Colonic mucosa (tissue), 4 donors: Measurements from ENCODE around the gene FTO. TPM values are rescaled to one million over a fixed set of nuclear protein-coding genes. Genes with fewer than 3 reads are reported as not detected.

Source experiments
- DNase-seq: peaks from one replicate; pipeline ENCODE4 v3.0.0-alpha.2; 2020
- H3K27ac ChIP-seq: fragments of 200-600 bp; one replicate; pipeline ENCODE4 v1.8.0; 2021
- H3K27me3 ChIP-seq: fragments of 200-600 bp; one replicate; pipeline ENCODE4 v1.8.0; 2021
- H3K36me3 ChIP-seq: fragments of 200-600 bp; one replicate; pipeline ENCODE4 v1.8.0; 2021
- H3K4me1 ChIP-seq: fragments of 200-600 bp; one replicate; pipeline ENCODE4 v1.8.0; 2021; ENCODE audit warnings: mild to moderate bottlenecking
- H3K4me3 ChIP-seq: fragments of 200-600 bp; one replicate; pipeline ENCODE4 v1.8.0; 2021
- H3K9ac ChIP-seq, 2 donors: one replicate each; pipeline ENCODE4 v1.7.0; 2013; ENCODE audit warnings: control low read depth in 2 of 2, low read depth in 2 of 2, low read length in 2 of 2
- H3K9me3 ChIP-seq: fragments of 200-600 bp; one replicate; pipeline ENCODE4 v1.8.0; 2021
- CTCF ChIP-seq: fragments of 200-600 bp; IDR thresholded peaks from one replicate; pipeline ENCODE4 v1.8.0; 2022; ENCODE audit warnings: antibody characterized with exemption, mild to moderate bottlenecking
- intact Hi-C: fragments of 100-400 bp; cut with DNase I; formaldehyde crosslinking; loops from one replicate; pipeline ENCODE4 v1.14.1; 2022
- total RNA-seq, 2 donors: library from RNA; stranded (reverse); fragmentation: NEBNext Ultra II Directional in 1 of 2; extraction: Animal tissue kit (Norgen Biotek cat#: 25700) in 1 of 2; gene quantifications; one replicate each; pipeline ENCODE4 v1.2.1, GENCODE V29; 2021
- donor health status: healthy.
- donor health status: DM: no; HTN: no; CAD: no.
- donor health status: DM: no; HTN: no; CAD: no.

FTO gene
- total RNA-seq, 2 donors from 2014 or later = 38.3 to 39.2 TPM

- Histone ChIP-seq H3K4me3 (no peak overlapping the region), H3K4me1 (no peaks in the 10 kb centered on the region), H3K36me3 (no peaks in the 10 kb centered on the region), H3K9me3 (no peaks in the 10 kb centered on the region), H3K9ac (no peak overlapping the region), H3K27me3 (no peaks in the 10 kb centered on the region), H3K27ac (no peak overlapping the region)
- no peak for TF ChIP-seq CTCF
- DNase-seq = no peak
- intact Hi-C loops = no loop called here
Observed at GRCh38 chr16:54052271-54052670, 348.3 kb downstream of the FTO start.

GRCh38 chr16:54053891-54054820, 350.2 kb downstream of the FTO start:
- intact Hi-C loops = no loop called here
- no peak for TF ChIP-seq CTCF
- Histone ChIP-seq H3K27ac (no peak overlapping the region), H3K4me3 (no peak overlapping the region), H3K9me3 (no peaks in the 10 kb centered on the region), H3K36me3 (no peaks in the 10 kb centered on the region), H3K9ac (no peak overlapping the region), H3K27me3 (no peaks in the 10 kb centered on the region), H3K4me1 (no peaks in the 10 kb centered on the region)
- no peak for DNase-seq

- H3K4me3 ChIP-seq = no peak overlapping the region
- no peak overlapping the region for H3K27ac ChIP-seq
- TF ChIP-seq CTCF = no peak
- no peak overlapping the region for H3K9ac ChIP-seq
- intact Hi-C loops = no loop called here
- H3K9me3 ChIP-seq = no peaks in the 10 kb centered on the region
- no peaks in the 10 kb centered on the region for H3K27me3 ChIP-seq
- H3K4me1 ChIP-seq = no peaks in the 10 kb centered on the region
- DNase-seq = no peak
- H3K36me3 ChIP-seq = no peaks in the 10 kb centered on the region
Observed at GRCh38 chr16:54055191-54055590, 351.2 kb downstream of the FTO start.

GRCh38 chr16:54055864-54056263, 351.9 kb downstream of the FTO start:
- Histone ChIP-seq H3K9ac (no peak overlapping the region), H3K4me3 (no peak overlapping the region), H3K9me3 (no peaks in the 10 kb centered on the region), H3K27me3 (no peaks in the 10 kb centered on the region), H3K27ac (no peak overlapping the region), H3K36me3 (no peaks in the 10 kb centered on the region), H3K4me1 (no peaks in the 10 kb centered on the region)
- no peak for TF ChIP-seq CTCF
- intact Hi-C loops = no loop called here
- DNase-seq = no peak

- no peak for TF ChIP-seq CTCF
- Histone ChIP-seq H3K36me3 (no peaks in the 10 kb centered on the region), H3K4me3 (no peak overlapping the region), H3K27ac (no peak overlapping the region), H3K27me3 (no peaks in the 10 kb centered on the region), H3K9ac (no peak overlapping the region), H3K4me1 (no peaks in the 10 kb centered on the region), H3K9me3 (no peaks in the 10 kb centered on the region)
- DNase-seq = no peak
- intact Hi-C loops = no loop called here
Observed at GRCh38 chr16:54056921-54057320, 353.0 kb downstream of the FTO start.
